K562 (cell line): ENCODE data around the gene SLC20A1. TPM values are rescaled to one million over a fixed set of nuclear protein-coding genes. Genes with fewer than 3 reads are reported as not detected.

Experiments
- CBX1 ChIP-seq: sonication (generic); IDR thresholded peaks from 2 replicates; pipeline ENCODE4 v1.6.1; 2016; ENCODE audit warnings: antibody characterized with exemption, low read depth, mild to moderate bottlenecking
- CBX2 ChIP-seq: fragments of 200-600 bp; sonication (generic); IDR thresholded peaks from one replicate; pipeline ENCODE4 v1.6.1; 2012; ENCODE audit warnings: mild to moderate bottlenecking, low read length, inconsistent platforms; ENCODE audit not compliant: insufficient read depth, poor library complexity, severe bottlenecking
- COPS2 ChIP-seq: fragments of 450-650 bp; conservative IDR thresholded peaks from 2 replicates; pipeline ENCODE4 v1.6.1; 2016; ENCODE audit warnings: mild to moderate bottlenecking, moderate library complexity
- HNRNPH1 ChIP-seq: fragments of 200-400 bp; formaldehyde crosslinking; optimal IDR thresholded peaks from 2 replicates; pipeline ENCODE3; 2017; ENCODE audit warnings: low read depth, mild to moderate bottlenecking, low read length, moderate library complexity
- PTRF ChIP-seq: fragments of 450-650 bp; IDR thresholded peaks from 2 replicates; pipeline ENCODE4 v1.6.1; 2016; ENCODE audit warnings: mild to moderate bottlenecking, missing genetic modification characterization, missing compliant biosample characterization
- RNF219 ChIP-seq: fragments of 250-450 bp; sonication (Bioruptor Pico); IDR thresholded peaks from 2 replicates; pipeline ENCODE4 v1.5.0; 2022; ENCODE audit warnings: mild to moderate bottlenecking
- THAP12 ChIP-seq: fragments of 250-450 bp; sonication (Bioruptor Pico); IDR thresholded peaks from 2 replicates; pipeline ENCODE4 v1.9.0; 2021; ENCODE audit warnings: mild to moderate bottlenecking, inconsistent platforms
- YBX1 ChIP-seq: fragments of 450-650 bp; IDR thresholded peaks from 2 replicates; pipeline ENCODE4 v1.7.1; 2016; ENCODE audit warnings: mild to moderate bottlenecking
- ZHX1 ChIP-seq: fragments of 150-350 bp; conservative IDR thresholded peaks from 2 replicates; pipeline ENCODE4 v1.6.1; 2014; ENCODE audit warnings: low read length
- ZKSCAN3 ChIP-seq: fragments of 250-450 bp; sonication (Bioruptor Pico); IDR thresholded peaks from 2 replicates; pipeline ENCODE4 v1.4.0; 2020
- ZNF518B ChIP-seq: fragments of 250-450 bp; sonication (Bioruptor Pico); IDR thresholded peaks from 2 replicates; pipeline ENCODE4 v1.5.0; 2021; ENCODE audit warnings: mild to moderate bottlenecking, moderate library complexity
- ZNF589 ChIP-seq: fragments of 200-800 bp; sonication (Bioruptor generic); IDR thresholded peaks from 2 replicates; pipeline ENCODE4 v1.6.1; 2016; ENCODE audit warnings: low read depth, missing genetic modification characterization, missing compliant biosample characterization
- ZNF699 ChIP-seq: fragments of 250-450 bp; sonication (Bioruptor Pico); IDR thresholded peaks from 2 replicates; pipeline ENCODE4 v1.8.0; 2021; ENCODE audit warnings: mild to moderate bottlenecking, moderate library complexity; ENCODE audit not compliant: insufficient replicate concordance
- polyA plus RNA-seq, 8 experiments: library from polyadenylated mRNA; depleted of rRNA in 4 of 8; stranded (reverse) in 5 of 8; unstranded in 3 of 8; fragments of >200 nt; fragmentation: Nextera tagmentation in 2 of 8; fragmentation: Illumina TruSeq in 1 of 8; extraction: Ambion mirVana in 2 of 8; extraction: Trizol in 1 of 8; gene quantifications; 2 replicates each; pipeline versions ENCODE4 v1.2.1 to v1.2.3, GENCODE V29; 2011 to 2014; ENCODE audit warnings: inconsistent platforms in 1 of 8, missing spikeins in 1 of 8
- total RNA-seq, 7 experiments: library from RNA; depleted of rRNA in 6 of 7; stranded (reverse); fragments of >200 nt in 6 of 7; fragmentation: Illumina TruSeq in 2 of 7; extraction: Trizol in 2 of 7; gene quantifications; 2 replicates each; pipeline versions ENCODE4 v1.2.1 to v1.2.3, GENCODE V29; 2011 to 2021; ENCODE audit warnings: low replicate concordance in 1 of 7
- TF ChIP-seq, protein P1 (sequence below): sonication (generic); formaldehyde crosslinking; IDR thresholded peaks from 2 replicates; pipeline ENCODE4 v1.8.0; 2022; ENCODE audit warnings: missing genetic modification reagents, mild to moderate bottlenecking, borderline replicate concordance

SLC20A1 gene
- total and polyA plus RNA-seq, 9 of the 15 experiments (the other 6 are each of a cell fraction or from before 2014, with no cell fraction given), result 53.8 to 150 (median 74.7) TPM

GRCh38 chr2:112712903-112713584 is 67.3 kb downstream of the SLC20A1 start (continued):
- TF ChIP-seq COPS2 (no peak), HNRNPH1 (no peak), ZKSCAN3 (CRISPR knock-in tag) (no peak), ZNF518B (CRISPR knock-in tag) (no peak), RNF219 (CRISPR knock-in tag) (no peak), THAP12 (no peak), CBX2 (no peak), PTRF (tag) (no peak), YBX1 (no peak), ZHX1 (no peak), ZNF699 (no peak), CBX1 (no peak), ZNF589 (CRISPR knock-in tag) (no peak)
- TF ChIP-seq, protein P1, sequence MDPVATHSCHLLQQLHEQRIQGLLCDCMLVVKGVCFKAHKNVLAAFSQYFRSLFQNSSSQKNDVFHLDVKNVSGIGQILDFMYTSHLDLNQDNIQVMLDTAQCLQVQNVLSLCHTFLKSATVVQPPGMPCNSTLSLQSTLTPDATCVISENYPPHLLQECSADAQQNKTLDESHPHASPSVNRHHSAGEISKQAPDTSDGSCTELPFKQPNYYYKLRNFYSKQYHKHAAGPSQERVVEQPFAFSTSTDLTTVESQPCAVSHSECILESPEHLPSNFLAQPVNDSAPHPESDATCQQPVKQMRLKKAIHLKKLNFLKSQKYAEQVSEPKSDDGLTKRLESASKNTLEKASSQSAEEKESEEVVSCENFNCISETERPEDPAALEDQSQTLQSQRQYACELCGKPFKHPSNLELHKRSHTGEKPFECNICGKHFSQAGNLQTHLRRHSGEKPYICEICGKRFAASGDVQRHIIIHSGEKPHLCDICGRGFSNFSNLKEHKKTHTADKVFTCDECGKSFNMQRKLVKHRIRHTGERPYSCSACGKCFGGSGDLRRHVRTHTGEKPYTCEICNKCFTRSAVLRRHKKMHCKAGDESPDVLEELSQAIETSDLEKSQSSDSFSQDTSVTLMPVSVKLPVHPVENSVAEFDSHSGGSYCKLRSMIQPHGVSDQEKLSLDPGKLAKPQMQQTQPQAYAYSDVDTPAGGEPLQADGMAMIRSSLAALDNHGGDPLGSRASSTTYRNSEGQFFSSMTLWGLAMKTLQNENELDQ (CRISPR knock-in tag), result no peak
